GM12872 (cell line): Measurements from ENCODE around the gene AP4E1.

Experiments used
- TF ChIP-seq, protein P1 (sequence below): IDR thresholded peaks from 3 replicates; pipeline ENCODE4 v1.5.1; 2011; ENCODE audit warnings: low read depth, mild to moderate bottlenecking, low read length, moderate library complexity; ENCODE audit not compliant: insufficient read depth

The AP4E1 gene

DNA sequence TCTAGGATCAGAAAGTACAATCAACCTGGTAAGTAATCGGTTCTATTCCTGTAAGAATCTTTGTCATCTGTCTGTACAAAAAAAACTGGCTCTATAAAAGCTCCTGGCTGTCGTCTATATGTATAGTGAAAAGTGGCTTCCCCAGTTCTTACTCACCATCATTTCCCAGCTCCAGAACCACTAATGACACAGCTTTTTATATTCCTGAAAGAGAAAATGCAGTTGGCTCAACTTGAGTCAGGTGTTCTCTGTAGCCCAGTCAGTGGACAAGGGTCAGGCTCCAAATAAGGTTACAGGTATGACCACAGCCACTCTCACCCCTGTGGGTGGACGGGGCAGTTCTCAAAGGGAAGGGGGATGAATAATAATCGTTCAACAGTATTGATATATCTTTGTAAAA is 85.1 kb downstream of the AP4E1 start:
- TF ChIP-seq, protein P1, sequence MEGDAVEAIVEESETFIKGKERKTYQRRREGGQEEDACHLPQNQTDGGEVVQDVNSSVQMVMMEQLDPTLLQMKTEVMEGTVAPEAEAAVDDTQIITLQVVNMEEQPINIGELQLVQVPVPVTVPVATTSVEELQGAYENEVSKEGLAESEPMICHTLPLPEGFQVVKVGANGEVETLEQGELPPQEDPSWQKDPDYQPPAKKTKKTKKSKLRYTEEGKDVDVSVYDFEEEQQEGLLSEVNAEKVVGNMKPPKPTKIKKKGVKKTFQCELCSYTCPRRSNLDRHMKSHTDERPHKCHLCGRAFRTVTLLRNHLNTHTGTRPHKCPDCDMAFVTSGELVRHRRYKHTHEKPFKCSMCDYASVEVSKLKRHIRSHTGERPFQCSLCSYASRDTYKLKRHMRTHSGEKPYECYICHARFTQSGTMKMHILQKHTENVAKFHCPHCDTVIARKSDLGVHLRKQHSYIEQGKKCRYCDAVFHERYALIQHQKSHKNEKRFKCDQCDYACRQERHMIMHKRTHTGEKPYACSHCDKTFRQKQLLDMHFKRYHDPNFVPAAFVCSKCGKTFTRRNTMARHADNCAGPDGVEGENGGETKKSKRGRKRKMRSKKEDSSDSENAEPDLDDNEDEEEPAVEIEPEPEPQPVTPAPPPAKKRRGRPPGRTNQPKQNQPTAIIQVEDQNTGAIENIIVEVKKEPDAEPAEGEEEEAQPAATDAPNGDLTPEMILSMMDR: no peak

DNA sequence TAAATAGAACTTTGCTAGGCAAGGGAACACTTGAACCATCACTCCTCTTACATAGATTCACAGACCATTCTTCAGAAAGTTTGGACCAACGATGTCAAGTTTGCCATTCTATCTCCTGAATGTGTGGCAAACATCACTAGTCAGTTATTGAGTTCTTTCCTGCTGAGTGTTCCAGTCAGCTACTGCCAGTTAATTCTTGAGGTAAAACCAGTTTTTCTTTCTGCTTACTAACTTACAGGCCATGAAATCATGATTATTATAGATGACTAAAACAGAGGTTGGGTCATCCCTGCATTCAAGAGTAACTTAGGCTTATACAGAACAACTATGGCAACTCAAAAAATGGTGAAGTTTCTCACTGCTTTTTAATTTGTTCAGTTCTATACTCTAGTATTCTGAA is 88.2 kb downstream of the AP4E1 start:
- TF ChIP-seq, protein P1: no peak

DNA sequence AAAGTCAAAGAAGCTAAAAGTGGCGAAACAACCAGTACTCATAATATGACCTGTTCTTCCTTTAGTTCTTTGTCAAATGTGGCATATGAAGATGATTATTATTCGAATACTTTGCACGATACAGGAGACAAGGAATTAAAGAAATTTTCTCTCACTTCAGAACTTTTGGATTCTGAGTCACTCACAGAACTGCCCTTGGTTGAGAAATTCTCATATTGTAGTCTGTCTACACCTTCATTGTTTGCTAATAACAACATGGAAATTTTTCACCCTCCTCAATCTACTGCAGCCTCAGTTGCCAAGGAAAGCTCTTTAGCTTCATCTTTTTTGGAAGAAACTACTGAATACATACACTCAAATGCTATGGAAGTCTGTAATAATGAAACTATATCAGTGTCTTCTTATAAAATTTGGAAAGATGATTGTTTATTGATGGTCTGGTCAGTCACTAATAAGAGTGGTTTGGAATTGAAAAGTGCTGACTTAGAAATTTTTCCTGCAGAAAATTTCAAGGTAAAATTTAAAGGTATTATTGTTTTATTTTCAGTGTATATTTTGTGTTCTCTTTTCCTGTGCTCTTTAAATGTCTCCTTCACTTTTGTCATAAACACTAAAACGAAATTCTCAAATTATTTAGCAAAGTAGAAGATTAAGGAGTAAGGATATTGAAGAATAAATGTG is 89.0 kb downstream of the AP4E1 start:
- TF ChIP-seq, protein P1: no peak

DNA sequence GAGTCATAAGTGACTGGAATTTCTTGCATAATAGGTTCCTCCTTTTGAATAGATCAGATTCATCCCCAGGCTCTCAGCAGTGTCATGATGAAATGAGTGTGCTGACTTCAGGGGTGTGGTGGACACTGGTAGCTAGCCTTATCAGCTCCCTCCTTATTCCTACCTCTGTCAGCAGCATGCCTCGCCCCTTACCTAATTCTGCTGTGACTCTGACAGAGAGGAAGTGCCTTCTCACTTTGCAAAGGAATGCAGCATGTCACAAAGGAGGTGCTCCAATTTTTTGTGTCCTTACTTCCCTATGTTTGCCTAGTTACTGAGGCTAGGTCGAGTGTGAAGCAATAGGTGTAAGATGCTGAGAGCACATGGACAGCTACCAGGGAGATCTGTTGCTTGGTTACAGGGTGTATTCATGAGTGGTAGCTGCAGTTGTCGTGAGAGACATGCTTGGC is 95.6 kb downstream of the AP4E1 start:
- TF ChIP-seq, protein P1: no peak

DNA sequence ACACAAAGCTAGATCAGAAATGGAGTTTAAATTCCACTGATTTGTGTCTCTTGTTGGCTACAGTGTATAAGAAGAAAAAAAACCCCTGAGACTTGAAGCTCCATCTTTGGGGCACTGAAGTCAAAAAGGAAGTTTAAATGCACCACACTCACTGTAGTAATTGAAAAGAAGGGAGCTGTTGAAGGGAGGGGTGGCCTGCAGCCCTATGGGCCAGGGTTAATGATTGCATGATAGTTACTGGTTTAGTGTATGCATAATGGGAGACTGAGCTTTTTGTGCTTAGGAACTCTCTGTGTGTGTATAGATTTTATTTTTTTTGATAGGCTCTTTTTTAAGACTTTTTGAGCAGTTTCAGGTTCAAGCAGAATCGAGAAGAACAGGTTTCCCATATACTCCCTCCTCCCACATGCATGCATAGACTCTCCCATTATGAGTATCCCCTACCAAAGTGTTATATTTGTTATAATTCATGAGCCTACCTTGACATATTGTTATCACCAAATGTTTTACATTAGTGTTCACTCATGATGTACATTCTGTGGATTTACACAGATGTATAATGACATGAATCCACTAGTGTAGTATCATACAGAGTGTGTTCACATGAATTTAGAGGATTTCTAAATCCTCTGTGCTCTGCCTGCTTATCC is 98.0 kb downstream of the AP4E1 start:
- TF ChIP-seq, protein P1: no peak

DNA sequence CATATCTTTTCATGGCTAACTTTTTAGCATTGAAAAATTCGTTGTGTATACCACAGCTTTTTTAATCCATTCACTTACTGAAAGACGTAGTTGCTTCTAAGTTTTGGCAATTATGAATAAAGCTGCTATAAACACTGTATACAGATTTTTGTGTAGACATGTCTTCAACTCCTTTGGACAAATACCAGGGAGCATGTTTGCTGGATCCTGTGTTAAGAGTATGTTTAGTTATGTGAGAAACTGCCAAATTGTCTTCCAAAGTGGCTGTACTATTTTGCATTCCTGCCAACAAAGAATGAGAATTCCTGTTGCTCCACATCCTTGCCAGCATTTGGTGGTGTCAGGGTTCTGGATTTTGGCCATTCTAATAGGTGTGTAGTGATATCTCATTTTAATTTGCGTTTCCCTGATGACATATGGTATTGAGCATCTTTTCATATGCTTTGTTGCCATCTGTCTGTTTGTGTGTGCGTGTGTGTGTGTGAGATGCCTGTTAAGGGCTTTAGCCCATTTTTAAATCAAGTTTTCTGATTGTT is 98.7 kb downstream of the AP4E1 start:
- TF ChIP-seq, protein P1: no peak

DNA sequence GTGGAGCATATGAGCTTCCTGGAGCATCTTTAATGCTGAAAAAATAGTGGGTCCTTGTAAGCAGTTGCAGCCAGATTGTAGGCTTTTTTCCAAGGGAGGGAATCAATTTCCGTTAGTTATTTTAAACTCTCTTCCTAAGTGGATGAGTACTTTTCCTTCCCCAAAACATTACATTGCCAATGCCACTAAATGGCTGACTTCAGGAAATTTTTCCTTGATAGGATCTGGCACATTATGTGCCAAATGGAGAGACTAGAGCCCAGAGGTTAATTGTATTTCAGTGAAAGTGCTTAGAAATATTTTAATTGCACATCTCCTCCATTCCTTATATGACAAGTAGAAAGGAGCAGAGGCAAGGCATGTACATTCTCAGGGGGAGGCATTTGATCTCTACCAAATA is 102.7 kb downstream of the AP4E1 start:
- TF ChIP-seq, protein P1: no peak
